Keratinocyte (primary cell): Measurements from ENCODE around the gene RBFOX2. TPM values are rescaled to one million over a fixed set of nuclear protein-coding genes. Genes with fewer than 3 reads are reported as not detected.

Experiments
- DNase-seq: peaks from one replicate; pipeline ENCODE4 v3.0.0-alpha.2; 2011; ENCODE audit warnings: low read depth, missing footprints, low spot score
- FAIRE-seq: peaks from 2 replicates; lab custom pipeline; 2011; peaks lifted over from hg19 to GRCh38; lab: Jason Lieb, UNC
- H2AFZ ChIP-seq: 2 replicates; pipeline ENCODE4 v1.6.0; 2012; ENCODE audit warnings: low read length, control low read depth, inconsistent platforms; ENCODE audit not compliant: control insufficient read depth
- H3K27ac ChIP-seq: 2 replicates; pipeline ENCODE4 v1.5.1; 2011; ENCODE audit warnings: low read length; ENCODE audit not compliant: control insufficient read depth, insufficient read depth
- H3K27me3 ChIP-seq: 3 replicates; pipeline ENCODE4 v1.6.0; 2011; ENCODE audit warnings: low read length; ENCODE audit not compliant: control insufficient read depth, insufficient read depth; ENCODE audit errors: extremely low read depth
- H3K36me3 ChIP-seq, 2 experiments: 2 replicates in 1 of 2; 3 replicates in 1 of 2; pipeline ENCODE4 v1.5.1; 2011; ENCODE audit warnings: low read length in 2 of 2, mild to moderate bottlenecking in 1 of 2; ENCODE audit not compliant: control insufficient read depth in 2 of 2, insufficient read depth in 2 of 2; ENCODE audit errors: extremely low read depth in 1 of 2
- H3K4me1 ChIP-seq: 3 replicates; pipeline ENCODE4 v1.5.1; 2011; ENCODE audit warnings: low read length; ENCODE audit not compliant: control insufficient read depth, insufficient read depth; ENCODE audit errors: extremely low read depth
- H3K4me2 ChIP-seq: 3 replicates; pipeline ENCODE4 v1.6.0; 2011; ENCODE audit warnings: low read depth, low read length; ENCODE audit not compliant: control insufficient read depth, insufficient read depth; ENCODE audit errors: extremely low read depth
- H3K4me3 ChIP-seq, 3 experiments: fragments of 200-600 bp in 1 of 3; sonication (generic) in 1 of 3; 2 replicates in 2 of 3; 3 replicates in 1 of 3; pipeline ENCODE4 v1.5.1; 2011 to 2016; ENCODE audit warnings: low read length in 3 of 3, mild to moderate bottlenecking in 3 of 3, control low read depth in 2 of 3, inconsistent platforms in 1 of 3, low read depth in 1 of 3, mixed read lengths in 1 of 3, mixed run types in 1 of 3, moderate library complexity in 1 of 3; ENCODE audit not compliant: control insufficient read depth in 2 of 3, insufficient read depth in 2 of 3; ENCODE audit errors: extremely low read depth in 1 of 3
- H3K79me2 ChIP-seq: 2 replicates; pipeline ENCODE4 v1.6.0; 2012; ENCODE audit warnings: low read length; ENCODE audit not compliant: control insufficient read depth, insufficient read depth
- H3K9ac ChIP-seq: 3 replicates; pipeline ENCODE4 v1.6.0; 2011; ENCODE audit warnings: low read length; ENCODE audit not compliant: control insufficient read depth, insufficient read depth; ENCODE audit errors: extremely low read depth
- H3K9me1 ChIP-seq: 3 replicates; pipeline ENCODE4 v1.6.0; 2011; ENCODE audit warnings: low read length; ENCODE audit not compliant: control insufficient read depth, insufficient read depth; ENCODE audit errors: extremely low read depth
- H3K9me3 ChIP-seq: 2 replicates; pipeline ENCODE4 v1.5.1; 2012; ENCODE audit warnings: low read depth, low read length; ENCODE audit not compliant: control insufficient read depth
- H4K20me1 ChIP-seq: 3 replicates; pipeline ENCODE4 v1.6.0; 2011; ENCODE audit warnings: low read length; ENCODE audit not compliant: control insufficient read depth, insufficient read depth; ENCODE audit errors: extremely low read depth
- EZH2 ChIP-seq: IDR thresholded peaks from one replicate; pipeline ENCODE4 v1.6.1; 2012; ENCODE audit warnings: inconsistent platforms, mild to moderate bottlenecking, low read length, moderate library complexity
- dilution Hi-C: fragments of 300-500 bp; cut with MboI; formaldehyde crosslinking; loops from one replicate; pipeline ENCODE4 v1.7.0; 2020; ENCODE audit warnings: low sequenced_read_pairs; ENCODE audit not compliant: extremely low pct_ligation_motif_present
- polyA plus RNA-seq, 5 experiments: library from polyadenylated mRNA; depleted of rRNA in 3 of 5; stranded (reverse) in 3 of 5; stranded (forward) in 1 of 5; unstranded in 1 of 5; fragments of >200 nt; gene quantifications; 1 replicate in 1 of 5; 2 replicates in 3 of 5; 3 replicates in 1 of 5; pipeline versions ENCODE4 v1.2.1 to v1.2.3, GENCODE V29; 2011 to 2012; ENCODE audit warnings: missing spikeins in 2 of 5, low read depth in 1 of 5, low replicate concordance in 1 of 5
- TF ChIP-seq, protein P1 (sequence below), 3 experiments: IDR thresholded peaks in 1 of 3; conservative IDR thresholded peaks in 1 of 3; optimal IDR thresholded peaks in 1 of 3; 2 replicates in 2 of 3; 3 replicates in 1 of 3; pipeline versions ENCODE3 to v1.5.1; 2011; ENCODE audit warnings: low read length in 3 of 3, mild to moderate bottlenecking in 3 of 3, moderate library complexity in 2 of 3, control low read depth in 1 of 3, inconsistent platforms in 1 of 3; ENCODE audit not compliant: insufficient read depth in 2 of 3; ENCODE audit errors: extremely low read depth in 1 of 3

The RBFOX2 gene
- polyA plus RNA-seq, 1 donor (not counting 4 experiments of a cell fraction or from before 2014, with no cell fraction given): 118 TPM

DNA sequence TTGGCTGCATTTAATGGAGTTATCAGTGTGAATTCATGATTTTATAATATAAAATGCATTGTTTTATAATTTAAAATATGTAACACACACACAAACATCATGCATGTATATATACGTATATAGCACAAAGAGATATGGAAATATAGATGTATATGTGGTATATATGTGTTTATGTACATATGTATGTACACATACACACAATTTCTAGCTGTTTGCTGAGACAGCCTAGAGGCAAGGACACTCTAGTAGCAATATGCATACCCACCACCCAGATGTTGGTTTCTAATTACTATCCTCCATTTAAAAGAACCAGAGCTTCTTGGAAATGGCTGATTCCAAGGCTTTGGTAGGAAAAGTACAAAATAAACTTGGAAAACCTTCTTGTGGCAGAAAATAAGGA lies 50.4 kb downstream of the RBFOX2 start:
- dilution Hi-C loops: no loop called here
- FAIRE-seq: no peak
- Histone ChIP-seq H3K27me3 (no peaks in the 10 kb centered on the region), H3K79me2 (peaks cover 40% of the 10 kb centered on the region), H3K9me1 (no peaks in the 10 kb centered on the region), H3K9ac (no peak overlapping the region), H3K4me2 (no peak overlapping the region), H3K4me1 (no peaks in the 10 kb centered on the region), H4K20me1 (no peaks in the 10 kb centered on the region), H3K36me3 (peaks cover 0 to 2% of the 10 kb centered on the region in 2 experiments), H3K9me3 (no peaks in the 10 kb centered on the region), H3K27ac (no peak overlapping the region), H3K4me3 (no peak overlapping the region), H2AFZ (no peak overlapping the region)
- no peak for DNase-seq
- TF ChIP-seq, protein P1, sequence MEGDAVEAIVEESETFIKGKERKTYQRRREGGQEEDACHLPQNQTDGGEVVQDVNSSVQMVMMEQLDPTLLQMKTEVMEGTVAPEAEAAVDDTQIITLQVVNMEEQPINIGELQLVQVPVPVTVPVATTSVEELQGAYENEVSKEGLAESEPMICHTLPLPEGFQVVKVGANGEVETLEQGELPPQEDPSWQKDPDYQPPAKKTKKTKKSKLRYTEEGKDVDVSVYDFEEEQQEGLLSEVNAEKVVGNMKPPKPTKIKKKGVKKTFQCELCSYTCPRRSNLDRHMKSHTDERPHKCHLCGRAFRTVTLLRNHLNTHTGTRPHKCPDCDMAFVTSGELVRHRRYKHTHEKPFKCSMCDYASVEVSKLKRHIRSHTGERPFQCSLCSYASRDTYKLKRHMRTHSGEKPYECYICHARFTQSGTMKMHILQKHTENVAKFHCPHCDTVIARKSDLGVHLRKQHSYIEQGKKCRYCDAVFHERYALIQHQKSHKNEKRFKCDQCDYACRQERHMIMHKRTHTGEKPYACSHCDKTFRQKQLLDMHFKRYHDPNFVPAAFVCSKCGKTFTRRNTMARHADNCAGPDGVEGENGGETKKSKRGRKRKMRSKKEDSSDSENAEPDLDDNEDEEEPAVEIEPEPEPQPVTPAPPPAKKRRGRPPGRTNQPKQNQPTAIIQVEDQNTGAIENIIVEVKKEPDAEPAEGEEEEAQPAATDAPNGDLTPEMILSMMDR (optimal IDR thresholded peaks at IDR 0.05 in 1 of 3, IDR thresholded peaks at IDR 0.05 in 1 of 3, conservative IDR thresholded peaks at IDR 0.05 in 1 of 3; ENCODE audit: extremely low read depth in 1 of 3, insufficient read depth in 2 of 3, low read length in 3 of 3): no peak
- no peak for TF ChIP-seq EZH2

DNA sequence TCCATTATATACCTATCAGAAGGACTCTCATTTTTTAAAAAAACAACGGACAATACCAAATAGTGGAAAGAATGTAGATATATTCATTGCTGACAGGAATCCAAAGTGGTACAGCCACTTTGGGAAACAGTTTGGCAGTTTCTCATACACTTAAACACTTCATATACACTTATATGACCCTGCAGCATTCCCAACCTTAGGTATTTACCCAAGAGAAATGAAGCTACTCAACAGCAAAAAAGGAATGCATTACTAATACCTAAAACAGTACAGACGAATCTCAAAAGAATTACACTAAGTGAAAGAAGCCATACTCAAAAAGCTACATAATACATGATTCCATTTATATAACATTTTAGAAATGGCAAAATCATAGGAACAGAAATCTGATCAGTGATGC lies 51.5 kb downstream of the RBFOX2 start:
- no peaks in the 10 kb centered on the region for H3K27me3 ChIP-seq
- no peak overlapping the region for H3K4me2 ChIP-seq
- no peaks in the 10 kb centered on the region for H3K9me1 ChIP-seq
- peaks cover 0 to 2% of the 10 kb centered on the region in 2 experiments for H3K36me3 ChIP-seq
- no peak overlapping the region for H3K27ac ChIP-seq
- no peak for TF ChIP-seq EZH2
- TF ChIP-seq, protein P1 (optimal IDR thresholded peaks at IDR 0.05 in 1 of 3, IDR thresholded peaks at IDR 0.05 in 1 of 3, conservative IDR thresholded peaks at IDR 0.05 in 1 of 3; ENCODE audit: extremely low read depth in 1 of 3, insufficient read depth in 2 of 3, low read length in 3 of 3): no peak
- H3K4me3 ChIP-seq: no peak overlapping the region
- dilution Hi-C loops: no loop called here
- H4K20me1 ChIP-seq: no peaks in the 10 kb centered on the region
- DNase-seq: no peak
- no peaks in the 10 kb centered on the region for H3K4me1 ChIP-seq
- no peak for FAIRE-seq
- no peak overlapping the region for H2AFZ ChIP-seq
- H3K9me3 ChIP-seq: no peaks in the 10 kb centered on the region
- H3K9ac ChIP-seq: no peak overlapping the region
- H3K79me2 ChIP-seq: peaks cover 40% of the 10 kb centered on the region
